ENCODE measurements around the gene USP49. TPM values are rescaled to one million over a fixed set of nuclear protein-coding genes. Genes with fewer than 3 reads are reported as not detected.

USP49 gene
- total and polyA plus RNA-seq, 2 experiments from 2014 or later = 5.0 to 8.5 TPM

DNA sequence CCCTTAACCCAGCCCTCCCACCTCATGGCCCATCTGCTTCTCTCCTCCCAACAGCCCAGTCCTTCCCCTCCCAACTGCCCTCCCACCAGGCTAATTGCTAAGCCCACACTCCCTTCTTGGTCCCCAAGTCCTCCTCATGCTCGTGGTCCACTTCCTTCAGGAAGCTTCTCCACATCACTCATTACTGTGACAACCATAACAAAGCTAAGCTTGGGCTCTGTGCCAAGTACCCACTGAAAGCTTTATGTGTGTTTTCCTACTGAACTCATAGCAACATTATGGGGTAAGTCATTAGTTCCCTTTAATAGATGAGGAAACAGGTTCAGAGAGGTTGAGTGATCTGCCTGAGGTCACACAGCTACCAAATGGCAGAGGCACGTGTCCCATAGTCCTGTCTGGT, 131.7 kb downstream of the USP49 start:
- no peak for DNase-seq (ENCODE audit: low read depth in 1 of 2, low spot score in 1 of 2)
- Histone ChIP-seq H3K36me3 (no peaks in the 10 kb centered on the region), H3K27me3 (no peaks in the 10 kb centered on the region)

DNA sequence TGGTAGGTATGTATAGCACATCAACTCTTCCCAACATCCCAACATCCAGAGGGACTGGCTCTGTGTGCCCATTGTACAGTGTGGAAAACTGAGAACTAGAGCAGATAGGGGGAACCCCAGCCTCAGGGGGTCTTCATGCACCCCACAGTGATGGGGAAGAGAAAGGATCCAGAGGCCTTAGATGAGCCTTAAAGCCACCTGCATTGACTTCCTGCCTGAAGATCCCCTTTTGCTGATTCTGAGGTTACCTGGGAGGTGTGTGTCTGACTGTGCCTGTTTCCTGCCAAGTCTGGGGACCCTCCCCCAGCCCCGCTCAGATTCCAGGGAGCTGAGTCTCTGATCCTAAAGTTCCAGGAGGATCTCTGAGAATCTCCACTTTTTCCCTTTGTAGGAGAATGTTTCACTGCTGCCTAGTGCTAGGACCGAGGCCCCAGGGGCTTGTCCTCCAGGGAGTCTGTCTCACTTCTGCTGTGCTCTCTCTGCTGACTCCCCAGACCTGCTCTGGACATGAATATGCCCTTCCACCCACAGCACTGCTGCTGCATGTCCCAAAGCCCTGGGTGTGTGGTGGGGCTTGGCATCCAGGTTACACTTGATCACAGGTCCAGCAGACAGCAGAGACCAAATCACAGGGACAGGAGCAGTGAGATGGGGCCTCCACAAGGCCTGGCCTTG, 135.1 kb downstream of the USP49 start:
- H3K4me1 ChIP-seq (ENCODE audit: low read depth) = no peaks in the 10 kb centered on the region
- no peak overlapping the region for H3K4me3 ChIP-seq
- TF ChIP-seq, protein P1, sequence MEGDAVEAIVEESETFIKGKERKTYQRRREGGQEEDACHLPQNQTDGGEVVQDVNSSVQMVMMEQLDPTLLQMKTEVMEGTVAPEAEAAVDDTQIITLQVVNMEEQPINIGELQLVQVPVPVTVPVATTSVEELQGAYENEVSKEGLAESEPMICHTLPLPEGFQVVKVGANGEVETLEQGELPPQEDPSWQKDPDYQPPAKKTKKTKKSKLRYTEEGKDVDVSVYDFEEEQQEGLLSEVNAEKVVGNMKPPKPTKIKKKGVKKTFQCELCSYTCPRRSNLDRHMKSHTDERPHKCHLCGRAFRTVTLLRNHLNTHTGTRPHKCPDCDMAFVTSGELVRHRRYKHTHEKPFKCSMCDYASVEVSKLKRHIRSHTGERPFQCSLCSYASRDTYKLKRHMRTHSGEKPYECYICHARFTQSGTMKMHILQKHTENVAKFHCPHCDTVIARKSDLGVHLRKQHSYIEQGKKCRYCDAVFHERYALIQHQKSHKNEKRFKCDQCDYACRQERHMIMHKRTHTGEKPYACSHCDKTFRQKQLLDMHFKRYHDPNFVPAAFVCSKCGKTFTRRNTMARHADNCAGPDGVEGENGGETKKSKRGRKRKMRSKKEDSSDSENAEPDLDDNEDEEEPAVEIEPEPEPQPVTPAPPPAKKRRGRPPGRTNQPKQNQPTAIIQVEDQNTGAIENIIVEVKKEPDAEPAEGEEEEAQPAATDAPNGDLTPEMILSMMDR (IDR thresholded peaks at IDR 0.05; ENCODE audit: low read depth, low read length) = no peak
- no peaks in the 10 kb centered on the region for H3K9me3 ChIP-seq (ENCODE audit: low read depth)
- H3K27me3 ChIP-seq = no peaks in the 10 kb centered on the region
- H3K36me3 ChIP-seq = no peaks in the 10 kb centered on the region
- H3K27ac ChIP-seq = no peak overlapping the region
- DNase-seq (ENCODE audit: low read depth in 1 of 2, low spot score in 1 of 2) = no peak

More for the DNA sequence above, 131.7 kb downstream of the USP49 start:
- H3K9me3 ChIP-seq (ENCODE audit: low read depth) = no peaks in the 10 kb centered on the region
- no peak overlapping the region for H3K27ac ChIP-seq
- TF ChIP-seq, protein P1 (IDR thresholded peaks at IDR 0.05; ENCODE audit: low read depth, low read length) = no peak
- no peak overlapping the region for H3K4me3 ChIP-seq
- H3K4me1 ChIP-seq (ENCODE audit: low read depth) = peaks cover 17% of the 10 kb centered on the region

DNA sequence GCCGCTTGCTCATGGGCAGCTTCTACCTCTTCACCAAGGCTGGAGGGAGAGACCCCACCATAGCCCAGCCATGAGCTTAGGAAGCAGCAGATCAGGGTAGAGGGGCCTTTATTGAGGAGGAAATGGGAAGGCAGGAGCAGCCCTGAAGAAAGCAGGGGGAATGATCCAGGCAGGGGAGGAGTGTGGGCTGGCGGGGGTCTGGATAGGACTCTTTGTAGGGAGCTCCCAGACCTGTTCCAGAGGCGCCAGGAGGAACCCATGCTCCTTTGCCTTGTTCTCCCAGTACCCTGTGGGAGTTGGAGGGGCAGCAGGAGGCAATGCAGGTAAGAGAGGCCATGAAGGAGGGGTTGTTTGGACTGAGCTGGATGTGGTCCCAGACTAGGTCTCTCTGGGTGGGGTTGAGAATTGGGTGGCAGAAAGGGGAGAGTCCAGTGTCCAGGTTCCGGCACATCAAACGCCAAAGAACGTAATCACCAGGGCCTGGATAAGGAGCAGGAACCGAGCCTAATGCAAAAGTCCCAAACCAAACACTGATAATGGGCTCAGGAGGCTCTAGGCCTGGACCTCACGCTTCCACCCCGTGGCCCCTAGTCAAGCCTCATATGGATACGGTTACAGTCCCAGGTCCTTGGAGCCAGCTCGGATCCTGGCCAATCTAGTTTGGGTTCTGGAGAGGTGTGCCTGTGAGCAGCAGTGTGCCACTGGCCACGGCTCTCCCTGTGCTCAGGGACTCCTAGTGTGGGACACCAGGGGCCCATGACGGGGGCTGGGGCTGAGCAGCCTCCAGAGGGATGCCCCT, 135.9 kb downstream of the USP49 start:
- DNase-seq (ENCODE audit: low read depth in 1 of 2, low spot score in 1 of 2) = no peak

DNA sequence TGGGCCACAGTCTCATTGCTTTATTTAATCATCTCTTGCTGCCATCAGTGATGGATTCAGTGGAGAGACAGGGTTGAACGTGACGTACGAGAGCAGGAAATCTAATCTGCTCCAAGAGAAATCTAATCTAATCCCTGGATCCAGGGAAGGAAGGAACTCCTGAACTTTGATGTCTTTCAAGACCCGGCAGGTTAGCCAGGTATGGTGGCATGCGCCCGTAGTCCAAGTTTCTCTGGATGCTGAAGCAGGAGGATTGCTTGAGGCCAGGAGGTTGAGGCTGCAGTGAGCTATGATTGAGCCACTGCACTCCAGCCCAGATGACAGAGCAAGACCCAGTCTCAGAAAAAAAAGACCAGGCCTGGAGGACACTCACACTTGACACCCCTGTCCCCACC, 136.5 kb downstream of the USP49 start:
- Histone ChIP-seq H3K4me1 (ENCODE audit: low read depth) (no peaks in the 10 kb centered on the region), H3K27me3 (no peaks in the 10 kb centered on the region), H3K36me3 (no peaks in the 10 kb centered on the region), H3K4me3 (no peak overlapping the region), H3K27ac (no peak overlapping the region), H3K9me3 (ENCODE audit: low read depth) (no peaks in the 10 kb centered on the region)
- DNase-seq (ENCODE audit: low read depth in 1 of 2, low spot score in 1 of 2) = no peak
- TF ChIP-seq, protein P1 (IDR thresholded peaks at IDR 0.05; ENCODE audit: low read depth, low read length) = no peak

More for the DNA sequence above, 135.9 kb downstream of the USP49 start:
- no peaks in the 10 kb centered on the region for H3K27me3 ChIP-seq
- TF ChIP-seq, protein P1 (IDR thresholded peaks at IDR 0.05; ENCODE audit: low read depth, low read length) = no peak
- no peaks in the 10 kb centered on the region for H3K9me3 ChIP-seq (ENCODE audit: low read depth)
- no peak overlapping the region for H3K27ac ChIP-seq
- H3K36me3 ChIP-seq = no peaks in the 10 kb centered on the region
- H3K4me3 ChIP-seq = no peak overlapping the region
- H3K4me1 ChIP-seq (ENCODE audit: low read depth) = no peaks in the 10 kb centered on the region

DNA sequence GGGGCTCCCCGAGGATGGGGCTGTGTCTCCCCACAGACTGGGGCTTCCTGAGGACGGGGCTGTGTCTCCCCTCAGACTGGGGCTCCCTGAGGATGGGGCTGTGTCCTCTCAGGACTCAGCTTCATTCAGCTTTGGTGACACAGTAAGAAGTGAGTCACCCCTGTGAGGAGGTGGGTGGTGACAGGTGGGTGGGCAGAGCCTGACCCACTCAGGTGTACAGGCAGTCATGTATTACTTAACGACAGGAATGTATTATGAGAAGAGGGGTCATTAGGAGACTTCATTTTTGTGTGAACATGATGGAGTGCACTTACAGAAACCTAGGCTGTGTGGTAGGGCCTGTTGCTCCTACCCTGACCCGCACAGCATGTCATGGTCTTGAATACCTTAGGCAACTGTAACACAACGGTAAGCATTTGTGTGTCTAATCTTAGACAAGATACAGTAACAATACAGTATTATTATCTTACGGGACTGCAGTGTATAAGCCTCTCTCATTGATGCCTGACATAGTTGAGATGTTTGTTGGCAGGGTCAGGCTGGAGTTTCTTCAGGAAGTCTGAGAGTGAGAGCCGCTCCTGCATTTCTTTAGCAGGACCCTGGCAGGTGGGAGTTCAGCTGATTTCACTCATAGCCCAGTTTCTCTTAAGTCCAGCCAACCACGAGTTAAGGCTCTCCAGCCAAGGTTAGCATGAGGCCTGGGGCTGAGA, 137.1 kb downstream of the USP49 start:
- H3K27me3 ChIP-seq = no peaks in the 10 kb centered on the region
- H3K4me3 ChIP-seq = no peak overlapping the region
- no peaks in the 10 kb centered on the region for H3K36me3 ChIP-seq
- DNase-seq (ENCODE audit: low read depth in 1 of 2, low spot score in 1 of 2) = no peak
- TF ChIP-seq, protein P1 (IDR thresholded peaks at IDR 0.05; ENCODE audit: low read depth, low read length) = no peak
- H3K27ac ChIP-seq = no peak overlapping the region
- no peaks in the 10 kb centered on the region for H3K9me3 ChIP-seq (ENCODE audit: low read depth)
- no peaks in the 10 kb centered on the region for H3K4me1 ChIP-seq (ENCODE audit: low read depth)

All from cardiac muscle cell (in vitro differentiated cells and primary cell).